Stimulated activated CD8-positive, alpha-beta memory T cell treated with anti-CD3 and anti-CD28 coated beads, Interleukin-15, amount 100 ng/mL, for 48 hours (primary cell): ENCODE data around the gene L3MBTL3.
"Not testable (repeated sequence)": the region's sequence is repeated elsewhere in the genome, so short reads cannot be mapped to it uniquely, and the experiment has no call there.

Source experiments
- DNase-seq, 2 donors: peaks; one replicate each; pipeline ENCODE4 v3.0.0-alpha.2; 2020; ENCODE audit warnings: low read depth in 2 of 2

L3MBTL3 gene

GRCh38 chr6:130138116-130138908 lies 119.9 kb downstream of the L3MBTL3 start:
- DNase-seq: no peak

DNA sequence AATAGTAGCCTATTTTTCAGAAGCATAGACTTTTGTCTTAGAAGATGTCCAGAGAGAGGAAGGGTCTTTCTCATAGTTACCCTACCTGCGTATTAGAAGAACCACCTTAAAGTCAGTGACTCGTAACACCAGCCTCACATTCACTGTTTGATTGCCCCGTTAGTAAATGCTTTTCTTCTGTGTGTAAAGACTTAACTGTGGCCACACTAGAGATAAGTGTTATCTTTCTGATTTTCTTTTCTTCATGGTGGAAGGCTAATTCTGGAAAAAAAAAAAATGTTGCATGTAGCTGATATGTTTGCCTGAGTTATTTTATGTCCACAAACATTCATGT lies 120.5 kb downstream of the L3MBTL3 start:
- DNase-seq: no peak

GRCh38 chr6:130140084-130140483 lies 121.7 kb downstream of the L3MBTL3 start:
- DNase-seq: no peak

DNA sequence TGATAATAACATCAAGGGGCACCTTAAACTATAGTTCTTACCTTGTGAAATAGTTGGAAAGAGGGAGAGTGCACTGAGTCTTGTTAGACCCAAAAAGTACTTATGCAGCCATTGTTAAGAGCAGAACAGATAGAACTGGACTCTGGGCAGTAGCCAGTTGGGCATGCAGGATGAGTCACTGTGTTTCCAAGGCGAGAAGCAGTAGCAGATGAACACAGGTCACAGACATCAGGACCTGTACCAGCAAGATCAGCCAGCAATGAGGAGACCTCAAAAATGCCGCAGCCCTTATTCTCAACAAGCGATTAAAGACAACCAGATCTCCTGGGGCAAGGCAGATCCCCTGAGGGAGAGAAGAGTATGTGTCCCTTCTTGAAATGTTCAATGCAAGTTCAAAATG lies 125.3 kb downstream of the L3MBTL3 start:
- no peak for DNase-seq

DNA sequence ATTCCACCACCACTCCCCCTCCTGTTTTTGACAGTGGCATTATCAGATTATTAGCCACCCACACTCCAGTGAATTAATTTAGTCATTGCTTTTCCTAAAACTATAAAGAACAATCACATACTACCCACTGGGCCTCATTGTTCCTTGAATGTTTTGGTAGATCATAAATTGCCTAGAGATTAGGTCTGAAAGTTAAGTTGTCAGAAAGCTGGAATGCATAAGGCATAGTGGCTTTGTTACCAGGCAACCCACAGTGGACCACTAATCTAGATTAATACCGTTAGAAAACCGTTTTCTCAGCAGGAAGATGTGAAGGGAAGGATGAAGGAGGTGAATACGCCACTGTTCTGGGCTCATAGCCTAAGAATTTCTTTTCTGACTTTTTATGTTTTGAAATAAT lies 128.7 kb downstream of the L3MBTL3 start:
- no peak for DNase-seq

DNA sequence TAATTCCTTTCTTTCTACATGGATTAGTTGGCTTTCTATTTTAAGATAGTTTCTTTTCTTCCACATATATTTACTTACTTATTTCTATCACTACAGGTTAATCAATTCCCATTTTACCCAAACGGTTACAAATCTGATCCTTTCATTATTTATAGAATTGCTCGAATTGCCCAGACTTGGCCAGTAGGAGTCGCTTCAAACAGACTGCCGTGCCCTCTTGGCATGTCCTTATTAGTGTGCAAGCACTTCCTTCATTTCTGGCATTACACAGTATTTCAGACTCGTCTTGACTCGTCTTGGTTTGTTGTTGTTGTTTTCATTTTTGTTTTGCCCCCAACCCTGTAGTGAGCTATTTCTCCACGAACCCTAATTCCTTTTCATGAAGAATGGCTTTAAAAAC lies 129.8 kb downstream of the L3MBTL3 start:
- DNase-seq: no peak

- not testable (repeated sequence) for DNase-seq
Measured at GRCh38 chr6:130149016-130149415, 130.6 kb downstream of the L3MBTL3 start.

DNA sequence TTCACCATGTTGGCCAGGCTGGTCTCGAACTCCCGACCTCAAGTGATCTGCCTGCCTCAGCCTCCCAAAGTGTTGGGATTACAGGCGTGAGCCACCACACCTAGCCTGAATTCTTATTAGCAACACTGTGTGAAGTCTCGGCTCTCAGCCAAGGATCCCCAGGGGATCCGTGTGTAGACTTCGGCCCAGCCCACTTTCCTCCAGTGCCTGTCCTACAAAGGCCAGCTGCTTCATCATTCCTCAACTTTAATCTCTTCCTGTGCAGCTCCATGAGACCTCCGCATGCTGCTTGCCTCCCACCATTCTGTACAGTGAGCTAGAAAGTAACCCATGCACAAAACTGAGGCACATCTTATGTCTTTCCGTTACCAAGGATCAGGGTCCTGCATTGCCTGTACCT lies 132.5 kb downstream of the L3MBTL3 start:
- no peak for DNase-seq

DNA sequence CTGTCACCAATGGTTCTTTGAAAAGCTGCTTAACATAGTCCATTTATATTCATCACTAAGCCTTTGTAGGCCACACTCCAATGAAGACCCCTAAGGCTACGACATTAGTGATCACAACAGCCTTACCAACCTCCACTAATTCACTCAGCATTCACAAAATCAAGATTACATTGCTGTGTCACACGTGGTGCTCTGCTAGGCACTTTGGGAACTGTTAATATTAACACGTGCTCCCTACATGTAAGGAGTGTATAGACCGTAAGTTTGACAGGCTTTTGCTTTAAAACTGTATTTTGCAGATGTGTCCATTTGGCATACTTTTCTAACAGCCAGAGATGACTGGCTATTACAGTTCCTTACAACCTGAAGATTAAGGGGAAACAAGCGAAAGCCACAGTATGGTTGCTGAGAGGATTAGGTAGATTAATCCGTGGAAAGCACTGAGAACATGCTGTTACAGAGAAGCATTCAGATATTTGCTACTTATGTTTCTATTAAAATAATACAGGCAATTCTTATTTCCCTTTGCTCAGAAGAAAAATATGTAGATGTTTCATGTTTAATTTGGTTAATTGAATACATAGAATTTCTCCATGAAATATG lies 134.6 kb downstream of the L3MBTL3 start:
- DNase-seq: no peak

DNA sequence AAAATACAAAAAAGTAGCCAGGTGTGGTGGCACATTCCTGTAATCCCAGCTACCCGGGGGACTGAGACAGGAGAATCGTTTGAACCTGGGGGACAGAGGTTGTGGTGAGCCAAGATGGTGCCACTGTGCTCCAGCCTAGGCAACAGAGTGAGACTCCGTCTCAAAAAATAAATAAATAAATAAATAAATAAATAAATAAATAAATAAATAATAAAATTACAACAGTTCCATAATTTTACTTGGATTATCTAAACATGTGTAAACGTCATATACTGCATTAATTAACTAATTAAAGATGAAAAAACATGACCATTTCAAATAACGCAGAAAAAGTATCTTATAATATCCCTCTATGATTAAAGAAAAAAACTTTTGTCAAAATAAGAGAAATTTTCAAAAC lies 138.5 kb downstream of the L3MBTL3 start:
- DNase-seq: no peak

GRCh38 chr6:130158056-130158455 lies 139.7 kb downstream of the L3MBTL3 start:
- DNase-seq: no peak

DNA sequence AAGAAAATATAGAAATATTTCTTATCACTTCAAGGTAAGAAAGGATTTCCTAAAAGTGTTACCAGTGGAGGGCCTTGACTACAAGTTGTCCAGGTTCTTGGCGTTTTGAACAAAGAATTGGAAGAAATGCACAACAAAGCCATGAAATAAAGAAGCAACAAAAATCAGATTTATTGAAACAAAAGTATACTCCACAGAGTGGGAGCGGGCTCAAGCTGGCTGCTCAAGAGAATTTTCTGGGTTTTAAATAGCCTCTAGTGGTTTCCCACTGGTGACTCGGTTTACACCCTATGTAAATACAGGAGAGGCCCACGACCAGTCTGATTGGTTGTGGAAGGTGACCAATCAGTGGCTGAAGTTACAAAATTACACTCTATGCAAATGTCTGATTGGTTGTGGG lies 140.2 kb downstream of the L3MBTL3 start:
- DNase-seq: no peak

GRCh38 chr6:130159956-130160355 lies 141.6 kb downstream of the L3MBTL3 start:
- DNase-seq: no peak

DNA sequence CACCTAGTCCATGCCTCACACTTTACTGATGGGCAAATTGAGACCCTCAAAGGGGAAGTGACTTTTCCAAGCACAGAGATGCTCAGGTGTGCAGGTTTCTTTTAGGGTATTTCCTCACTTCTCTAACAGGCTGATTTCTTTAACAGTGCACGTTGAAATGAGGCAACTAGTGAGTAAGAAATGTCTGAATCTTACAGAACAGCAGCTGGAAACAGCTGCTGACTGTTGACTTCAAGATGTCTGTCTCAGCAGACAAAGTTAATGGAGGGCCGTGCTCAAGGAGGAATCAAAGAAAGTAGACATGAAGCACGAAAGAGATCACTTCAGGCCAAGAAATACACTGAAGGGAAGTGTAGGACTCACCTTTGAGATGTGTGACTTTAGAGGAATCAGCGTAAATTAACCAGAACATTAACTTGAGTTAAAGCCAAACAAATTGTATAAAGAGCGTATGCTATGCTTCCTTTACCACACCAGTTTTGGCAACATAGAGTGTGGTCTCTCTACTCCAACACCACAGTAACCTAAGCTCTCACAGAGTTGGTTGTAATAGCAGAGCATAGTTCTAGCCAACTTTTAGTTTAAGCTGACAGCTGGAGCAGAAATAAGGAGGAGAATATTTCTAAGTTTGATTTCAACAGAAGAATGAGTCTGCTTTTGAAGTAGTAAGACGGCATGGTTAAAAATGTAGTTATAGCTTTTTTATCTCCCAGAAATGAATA lies 143.5 kb downstream of the L3MBTL3 start:
- DNase-seq: no peak

DNA sequence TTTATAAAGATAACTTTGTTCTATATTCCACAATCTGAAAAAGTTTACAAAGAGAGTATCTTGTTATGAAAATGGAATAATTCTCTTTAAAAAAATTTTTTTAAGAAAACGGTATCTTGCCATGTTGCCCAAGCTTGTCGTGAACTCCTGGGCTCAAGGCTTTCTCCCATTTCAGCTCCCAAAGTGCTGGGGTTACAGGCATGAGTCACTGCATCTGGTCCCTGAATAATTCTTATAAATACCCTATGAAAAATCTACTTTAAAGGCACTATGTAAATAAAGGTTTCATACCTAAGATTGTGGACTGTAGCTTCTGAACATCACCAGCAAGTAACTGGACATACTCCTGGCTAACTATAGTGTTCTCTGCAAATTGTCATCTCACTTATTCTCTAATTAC lies 144.0 kb downstream of the L3MBTL3 start:
- no peak for DNase-seq

GRCh38 chr6:130163266-130163665 lies 144.9 kb downstream of the L3MBTL3 start:
- DNase-seq: no peak

DNA sequence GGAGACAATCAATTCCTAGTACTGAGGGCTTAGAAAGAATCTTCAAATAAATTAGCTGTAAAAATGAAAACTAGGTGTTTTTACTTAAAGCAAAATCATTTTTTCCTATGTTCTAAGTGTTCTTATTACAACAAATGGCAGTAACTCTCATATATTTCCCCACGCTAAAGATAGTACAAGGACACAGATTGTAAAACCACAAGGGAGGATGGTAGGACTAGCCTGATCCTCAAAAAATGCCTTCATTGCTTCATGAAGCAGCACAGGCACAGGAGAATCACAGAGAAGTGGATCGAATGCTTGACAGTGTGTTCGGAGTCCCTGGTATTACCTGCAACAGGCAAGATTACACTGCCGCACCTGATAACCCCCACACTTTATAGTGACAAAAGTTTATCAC lies 145.9 kb downstream of the L3MBTL3 start:
- no peak for DNase-seq

- DNase-seq: no peak
Measured at GRCh38 chr6:130167655-130168054, 149.3 kb downstream of the L3MBTL3 start.

- DNase-seq: not testable (repeated sequence)
Measured at GRCh38 chr6:130170160-130170559, 151.8 kb downstream of the L3MBTL3 start.

DNA sequence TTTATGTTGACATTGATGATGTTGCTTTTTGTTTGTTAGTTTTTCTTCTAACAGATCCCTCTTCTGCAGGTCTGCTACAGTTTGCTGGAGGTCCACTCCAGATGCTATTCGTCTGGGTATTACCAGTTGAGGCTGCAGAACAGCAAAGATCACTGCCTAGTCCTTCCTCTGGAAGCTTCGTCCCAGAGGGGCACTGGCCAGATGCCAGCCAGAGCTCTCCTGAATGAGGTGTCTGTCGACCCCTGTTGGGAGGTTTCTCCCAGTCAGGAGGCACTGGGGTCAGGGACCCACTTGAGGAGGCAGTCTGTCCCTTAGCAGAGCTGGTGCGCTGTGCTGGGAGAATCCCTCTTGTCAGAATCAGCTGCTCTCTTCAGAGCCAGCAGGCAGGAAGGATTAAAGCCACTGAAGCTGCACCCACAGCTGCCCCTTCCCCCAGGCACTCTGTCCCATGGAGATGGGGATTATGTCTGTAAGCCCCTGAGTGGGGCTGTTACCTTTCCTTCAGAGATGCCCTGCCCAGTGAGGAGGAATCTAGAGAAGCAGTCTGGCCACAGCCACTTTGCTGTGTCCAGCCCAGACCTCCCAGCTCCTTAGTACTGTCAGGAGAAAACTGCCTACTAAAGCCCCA lies 155.1 kb downstream of the L3MBTL3 start:
- DNase-seq: not testable (repeated sequence)

DNA sequence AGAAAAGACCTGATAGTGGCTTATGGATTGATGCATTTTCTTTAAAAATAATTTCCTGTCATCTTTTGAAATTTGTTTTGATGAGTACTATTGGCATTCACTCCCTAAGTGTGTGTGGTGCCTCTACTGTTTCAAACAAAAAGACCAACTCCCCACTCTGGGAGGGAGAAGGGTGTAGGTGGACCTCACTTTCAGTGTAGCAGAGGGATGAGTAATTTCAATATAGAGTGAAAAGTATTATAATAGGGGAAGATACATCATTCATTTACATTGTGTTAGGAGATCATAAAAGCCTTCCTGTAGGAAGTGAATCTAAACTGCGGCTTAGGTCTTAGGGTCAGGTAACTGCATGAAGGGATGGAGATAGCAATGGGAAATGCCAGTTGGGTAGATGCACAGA lies 158.0 kb downstream of the L3MBTL3 start:
- no peak for DNase-seq

DNA sequence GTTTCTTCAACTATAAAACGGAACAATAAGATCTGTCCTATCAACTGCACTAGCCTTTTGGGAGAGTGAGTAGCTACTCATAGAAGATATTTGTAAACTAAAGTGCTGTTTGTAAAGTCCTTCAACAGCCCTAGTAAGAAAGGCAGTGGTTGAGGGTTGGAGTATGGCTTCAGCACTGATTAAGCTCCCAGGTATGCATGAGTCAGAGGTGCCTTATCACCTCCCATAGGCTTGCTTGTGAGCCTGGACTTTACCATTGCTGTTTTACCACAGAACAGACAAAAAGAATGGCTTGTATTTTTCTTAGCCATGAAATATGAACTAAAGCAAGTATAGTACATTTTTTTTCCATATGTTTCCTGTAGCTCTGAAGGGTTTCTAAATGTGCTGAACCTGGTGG lies 160.3 kb downstream of the L3MBTL3 start:
- DNase-seq: no peak

GRCh38 chr6:130182466-130182865 lies 164.1 kb downstream of the L3MBTL3 start:
- DNase-seq: no peak
